Activated naive CD4-positive, alpha-beta T cell treated with anti-CD3 and anti-CD28 coated beads, Interleukin-2, amount 50 U/mL, for 24 hours (primary cell): ENCODE measurements around the gene CRB3.
A peak's percentile ranks its signal among the peaks of the same experiment; 100 is the strongest.

Experiments used
- H3K27ac Mint-ChIP-seq: one replicate; pipeline ENCODE4 v1.8.0; 2021; ENCODE audit warnings: mild to moderate bottlenecking, mixed read lengths
- H3K27me3 Mint-ChIP-seq: one replicate; pipeline ENCODE4 v1.8.0; 2021; ENCODE audit warnings: mixed read lengths
- H3K36me3 Mint-ChIP-seq: one replicate; pipeline ENCODE4 v1.8.0; 2021; ENCODE audit warnings: mixed read lengths
- H3K4me1 Mint-ChIP-seq: one replicate; pipeline ENCODE4 v1.8.0; 2021; ENCODE audit warnings: mixed read lengths
- H3K4me3 Mint-ChIP-seq: one replicate; pipeline ENCODE4 v1.8.0; 2021; ENCODE audit warnings: mild to moderate bottlenecking, mixed read lengths
- H3K9me3 Mint-ChIP-seq: one replicate; pipeline ENCODE4 v1.8.0; 2021; ENCODE audit warnings: mixed read lengths

The CRB3 gene, protein sequence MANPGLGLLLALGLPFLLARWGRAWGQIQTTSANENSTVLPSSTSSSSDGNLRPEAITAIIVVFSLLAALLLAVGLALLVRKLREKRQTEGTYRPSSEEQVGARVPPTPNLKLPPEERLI

GRCh38 chr19:6464070-6464873 is at the start of gene CRB3:
TSS of gene CRB3 (plus strand) at chr19:6464271. CDS start at chr19:6464702, 431 bp downstream.
- Mint-ChIP-seq H3K4me3 (peak within 1 kb of the TSS; percentile 69), H3K4me1 (peaks cover 15% of the 10 kb centered on the region), H3K36me3 (peaks cover 4% of the 10 kb centered on the region), H3K27ac (peak within 1 kb of the TSS; percentile 87), H3K9me3 (no peaks in the 10 kb centered on the region), H3K27me3 (no peaks in the 10 kb centered on the region)

DNA sequence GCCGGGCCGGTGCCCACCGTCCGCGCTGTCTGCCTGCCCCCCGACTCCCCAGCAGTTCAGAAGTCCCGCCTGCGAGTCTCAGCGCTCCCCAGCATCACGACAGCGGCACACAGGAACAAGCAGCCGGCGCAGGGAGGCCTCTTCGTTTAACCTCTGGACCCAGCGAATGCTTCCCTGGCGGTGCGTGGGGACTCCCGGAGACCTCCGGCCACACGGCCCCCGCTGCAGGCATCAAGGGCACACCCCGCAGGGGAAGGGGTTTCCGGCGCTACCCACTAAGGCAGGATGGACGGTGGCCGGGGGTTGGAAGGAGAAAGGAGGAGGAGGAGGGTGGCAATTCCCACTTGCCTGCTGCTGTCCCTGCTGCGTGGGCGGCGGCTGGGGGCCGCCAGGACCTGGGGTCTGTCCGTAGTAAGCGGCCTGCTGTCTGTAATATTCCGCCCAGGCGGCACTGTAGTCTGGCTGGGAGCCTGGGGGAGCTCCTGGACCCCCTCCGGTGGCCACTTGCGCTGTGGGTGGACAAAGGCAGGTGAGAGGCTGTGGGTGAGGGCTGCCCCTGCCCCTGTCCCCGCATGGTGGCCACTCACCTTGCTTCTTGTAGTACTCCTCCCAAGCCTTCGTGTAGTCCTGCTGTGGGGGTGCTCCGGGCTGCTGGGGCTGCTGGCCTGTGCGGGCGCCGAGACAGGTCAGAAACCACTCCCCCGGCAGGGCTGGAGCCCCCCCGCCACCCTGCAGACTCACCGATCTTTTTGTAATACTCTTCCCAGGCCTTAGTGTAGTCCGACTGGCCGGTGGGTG is 49.1 kb upstream of the CRB3 start:
- H3K9me3 Mint-ChIP-seq = no peaks in the 10 kb centered on the region
- H3K27ac Mint-ChIP-seq = no peak overlapping the region
- H3K4me3 Mint-ChIP-seq = no peak overlapping the region
- H3K27me3 Mint-ChIP-seq = no peaks in the 10 kb centered on the region
- no peaks in the 10 kb centered on the region for H3K4me1 Mint-ChIP-seq
- peaks cover 2% of the 10 kb centered on the region for H3K36me3 Mint-ChIP-seq

DNA sequence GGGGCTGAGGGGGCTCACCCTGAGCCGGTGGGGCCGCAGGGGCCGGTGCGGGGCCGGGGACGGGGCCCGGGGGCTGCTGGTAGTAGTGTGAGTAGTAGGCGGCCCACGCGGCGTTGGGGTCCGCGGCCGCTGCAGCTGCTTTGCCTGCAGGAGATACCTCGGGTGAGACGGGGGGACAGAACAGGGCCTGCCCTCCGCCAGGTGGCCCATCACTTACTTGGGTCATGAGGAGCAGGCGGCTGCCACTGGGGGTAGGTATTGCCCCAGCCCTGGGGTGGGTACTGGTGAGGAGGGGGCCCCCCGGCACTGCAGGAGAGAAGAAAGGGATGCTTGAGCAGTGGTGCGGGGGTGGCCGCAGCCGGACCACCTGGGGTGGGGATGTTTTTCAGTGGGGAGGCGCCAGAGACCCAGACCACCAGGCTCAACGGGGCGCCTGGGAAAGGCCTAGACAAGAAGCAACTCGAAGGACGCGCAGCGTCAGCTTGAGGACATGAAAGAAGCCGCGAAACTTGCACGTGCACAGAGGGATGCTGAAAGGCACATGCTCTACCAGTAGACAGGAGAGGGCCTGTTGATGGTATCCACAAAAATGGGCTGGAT is 48.4 kb upstream of the CRB3 start:
- Mint-ChIP-seq H3K27ac (no peak overlapping the region), H3K9me3 (no peaks in the 10 kb centered on the region), H3K4me1 (peaks cover under 1% of the 10 kb centered on the region), H3K27me3 (no peaks in the 10 kb centered on the region), H3K4me3 (no peak overlapping the region), H3K36me3 (peaks cover 2% of the 10 kb centered on the region)

DNA sequence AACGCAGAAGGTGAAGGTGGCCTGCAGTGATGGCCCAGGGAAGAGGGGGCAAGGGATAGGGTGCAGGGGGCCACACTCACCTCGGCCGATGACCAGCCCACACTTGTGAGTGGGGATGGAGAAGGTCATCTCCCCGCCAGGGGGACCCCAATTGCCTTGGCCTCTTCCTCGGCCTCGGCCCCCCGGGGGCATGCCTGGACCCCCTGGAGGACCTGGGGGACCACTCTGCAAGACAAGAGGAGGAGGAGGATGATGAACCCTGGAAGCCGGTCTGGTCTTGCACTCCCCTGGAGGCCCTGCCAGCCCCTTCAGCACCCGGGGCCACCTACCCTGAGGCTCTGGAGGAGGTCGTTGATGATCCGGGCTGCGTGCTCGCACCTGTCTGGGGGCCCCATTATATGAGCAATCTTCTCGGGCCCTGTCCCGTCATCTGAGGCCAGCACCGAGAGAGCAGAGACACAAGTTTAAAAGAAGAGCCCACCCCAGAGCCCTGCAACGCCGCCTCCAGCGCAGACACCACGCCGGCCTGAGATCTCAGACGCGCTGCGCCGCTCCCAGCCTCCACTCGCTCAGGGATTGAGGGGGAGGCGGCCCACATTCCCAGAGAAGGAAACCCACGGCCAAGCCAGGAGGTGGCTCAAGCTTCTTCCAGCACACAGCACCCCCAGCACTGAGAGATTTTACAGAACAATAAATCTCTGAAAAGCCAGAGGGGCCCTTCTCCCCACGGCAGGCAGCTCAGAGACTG is 47.2 kb upstream of the CRB3 start:
- no peak overlapping the region for H3K4me3 Mint-ChIP-seq
- no peaks in the 10 kb centered on the region for H3K27me3 Mint-ChIP-seq
- H3K4me1 Mint-ChIP-seq = peaks cover 10% of the 10 kb centered on the region
- peaks cover 2% of the 10 kb centered on the region for H3K36me3 Mint-ChIP-seq
- H3K27ac Mint-ChIP-seq = no peak overlapping the region
- no peaks in the 10 kb centered on the region for H3K9me3 Mint-ChIP-seq

GRCh38 chr19:6417713-6418561 is 46.1 kb upstream of the CRB3 start:
- H3K4me3 Mint-ChIP-seq = no peak overlapping the region
- no peaks in the 10 kb centered on the region for H3K9me3 Mint-ChIP-seq
- no peak overlapping the region for H3K27ac Mint-ChIP-seq
- peaks cover 21% of the 10 kb centered on the region for H3K4me1 Mint-ChIP-seq
- peaks cover 4% of the 10 kb centered on the region for H3K36me3 Mint-ChIP-seq
- no peaks in the 10 kb centered on the region for H3K27me3 Mint-ChIP-seq

GRCh38 chr19:6418562-6418932 is 45.5 kb upstream of the CRB3 start:
- no peaks in the 10 kb centered on the region for H3K9me3 Mint-ChIP-seq

GRCh38 chr19:6421075-6422014 is 42.7 kb upstream of the CRB3 start:
- Mint-ChIP-seq H3K4me1 (peaks cover 35% of the 10 kb centered on the region), H3K27ac (no peak overlapping the region), H3K27me3 (no peaks in the 10 kb centered on the region), H3K36me3 (peaks cover 2% of the 10 kb centered on the region), H3K4me3 (no peak overlapping the region), H3K9me3 (no peaks in the 10 kb centered on the region)

More at GRCh38 chr19:6418562-6418932, 45.5 kb upstream of the CRB3 start:
- no peak overlapping the region for H3K27ac Mint-ChIP-seq
- no peaks in the 10 kb centered on the region for H3K27me3 Mint-ChIP-seq
- H3K4me1 Mint-ChIP-seq = peaks cover 27% of the 10 kb centered on the region
- H3K4me3 Mint-ChIP-seq = no peak overlapping the region
- H3K36me3 Mint-ChIP-seq = peaks cover 4% of the 10 kb centered on the region

DNA sequence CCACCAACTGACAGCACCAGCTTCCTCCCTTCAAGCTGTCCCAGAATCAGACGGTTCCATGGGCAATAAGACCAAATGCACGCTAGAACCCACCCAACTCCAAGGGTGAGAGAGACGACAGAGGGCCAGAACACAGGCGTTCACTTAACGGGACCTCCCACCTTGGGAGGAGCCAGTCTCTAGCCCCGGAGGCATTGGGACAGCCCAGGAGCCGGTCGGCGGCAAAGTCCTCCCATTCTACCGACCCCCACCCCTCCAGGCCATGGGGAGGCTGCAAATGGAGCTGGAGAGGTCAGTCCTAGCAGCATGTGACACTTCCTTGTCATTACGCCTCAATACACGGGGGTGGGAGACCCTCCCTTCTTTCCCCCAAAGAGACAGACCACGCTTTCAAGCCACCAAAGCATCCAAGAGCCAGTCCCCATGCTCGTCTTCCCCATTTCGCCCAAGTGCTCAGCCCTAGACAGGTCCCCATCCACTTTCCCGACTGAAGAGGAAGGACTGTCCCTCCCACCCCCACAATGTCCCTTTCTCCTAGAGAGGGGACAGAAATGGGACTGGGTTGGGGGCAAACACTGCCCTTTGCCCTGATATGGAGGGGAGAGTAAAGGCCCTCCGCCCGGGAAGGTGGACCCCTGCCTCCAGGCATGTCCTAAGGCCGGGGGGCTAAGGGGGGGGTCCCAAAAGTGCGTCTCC is 40.4 kb upstream of the CRB3 start:
- H3K9me3 Mint-ChIP-seq = no peaks in the 10 kb centered on the region
- H3K36me3 Mint-ChIP-seq = peaks cover 2% of the 10 kb centered on the region
- H3K4me1 Mint-ChIP-seq = peaks cover 35% of the 10 kb centered on the region
- H3K4me3 Mint-ChIP-seq = peak overlapping the region; percentile 95
- H3K27ac Mint-ChIP-seq = peak overlapping the region; percentile 89
- H3K27me3 Mint-ChIP-seq = no peaks in the 10 kb centered on the region

- peak within 1 kb of the TSS; percentile 94 for H3K27ac Mint-ChIP-seq
- H3K9me3 Mint-ChIP-seq = no peaks in the 10 kb centered on the region
- H3K4me1 Mint-ChIP-seq = peaks cover 35% of the 10 kb centered on the region
- peak within 1 kb of the TSS; percentile 95 for H3K4me3 Mint-ChIP-seq
- H3K27me3 Mint-ChIP-seq = no peaks in the 10 kb centered on the region
- peaks cover 2% of the 10 kb centered on the region for H3K36me3 Mint-ChIP-seq
Measured at GRCh38 chr19:6424195-6424938, 39.7 kb upstream of the CRB3 start, which contains the start of gene KHSRP. TSS of gene KHSRP (minus strand) at chr19:6424811. CDS start at chr19:6424701, 110 bp downstream.

- H3K9me3 Mint-ChIP-seq = no peaks in the 10 kb centered on the region
- H3K27ac Mint-ChIP-seq = peak overlapping the region; percentile 94
- peaks cover 39% of the 10 kb centered on the region for H3K4me1 Mint-ChIP-seq
- peak overlapping the region; percentile 65 for H3K4me3 Mint-ChIP-seq
- H3K27me3 Mint-ChIP-seq = no peaks in the 10 kb centered on the region
- H3K36me3 Mint-ChIP-seq = peaks cover 2% of the 10 kb centered on the region
Measured at GRCh38 chr19:6424939-6425731, 38.9 kb upstream of the CRB3 start.

- peaks cover 35% of the 10 kb centered on the region for H3K4me1 Mint-ChIP-seq
- peak overlapping the region; percentile 94 for H3K27ac Mint-ChIP-seq
- peak overlapping the region; percentile 65 for H3K4me3 Mint-ChIP-seq
- no peaks in the 10 kb centered on the region for H3K27me3 Mint-ChIP-seq
- peaks cover 2% of the 10 kb centered on the region for H3K36me3 Mint-ChIP-seq
- H3K9me3 Mint-ChIP-seq = no peaks in the 10 kb centered on the region
Measured at GRCh38 chr19:6425732-6426620, 38.1 kb upstream of the CRB3 start.
